BLaER1 treated with 17β-estradiol and CSF1 and Interleukin-3, amounts not matched to agents 10 nM and 100 nM (cell line): ENCODE data around the gene SYT2.
"Not testable (repeated sequence)": the region's sequence is repeated elsewhere in the genome, so short reads cannot be mapped to it uniquely, and the experiment has no call there.

Source experiments
- H3K27ac ChIP-seq, 11 experiments: shearing (Covaris generic); formaldehyde crosslinking; 2 replicates each; pipeline ENCODE4 v1.8.1; 2022
- H3K27me3 ChIP-seq, 11 experiments: shearing (Covaris generic); formaldehyde crosslinking; 2 replicates each; pipeline ENCODE4 v1.8.1; 2022
- H3K36me3 ChIP-seq, 11 experiments: shearing (Covaris generic); formaldehyde crosslinking; 2 replicates each; pipeline ENCODE4 v1.8.1; 2022
- H3K4me1 ChIP-seq, 10 experiments: shearing (Covaris generic); formaldehyde crosslinking; 2 replicates each; pipeline ENCODE4 v1.8.1; 2022
- H3K4me2 ChIP-seq, 11 experiments: shearing (Covaris generic); formaldehyde crosslinking; 2 replicates each; pipeline ENCODE4 v1.8.1; 2022
- H3K4me3 ChIP-seq, 10 experiments: shearing (Covaris generic); formaldehyde crosslinking; 2 replicates each; pipeline ENCODE4 v1.8.1; 2022
- H3K9ac ChIP-seq, 11 experiments: shearing (Covaris generic); formaldehyde crosslinking; 2 replicates each; pipeline ENCODE4 v1.8.1; 2022
- H3K9me3 ChIP-seq, 11 experiments: shearing (Covaris generic); formaldehyde crosslinking; replicated peaks in 1 of 11; 2 replicates each; pipeline ENCODE4 v1.8.1; 2022
- H4K20me1 ChIP-seq, 11 experiments: shearing (Covaris generic); formaldehyde crosslinking; 2 replicates each; pipeline ENCODE4 v1.8.1; 2022
- Cebpa-rat ChIP-seq, 11 experiments: shearing (Covaris generic); IDR thresholded peaks; 2 replicates each; pipeline ENCODE4 v1.8.1; 2022

Gene SYT2

GRCh38 chr1:202710070-202711045 lies at the start of gene SYT2:
TSS of gene SYT2 (minus strand) at chr1:202710454. CDS start at chr1:202605772, 104,682 bp downstream.
- H3K9ac ChIP-seq, result peak within 1 kb of the TSS in 10 of 11 experiments; percentile 4 to 53 (median 40); a peak in 12 of 22 replicates

DNA sequence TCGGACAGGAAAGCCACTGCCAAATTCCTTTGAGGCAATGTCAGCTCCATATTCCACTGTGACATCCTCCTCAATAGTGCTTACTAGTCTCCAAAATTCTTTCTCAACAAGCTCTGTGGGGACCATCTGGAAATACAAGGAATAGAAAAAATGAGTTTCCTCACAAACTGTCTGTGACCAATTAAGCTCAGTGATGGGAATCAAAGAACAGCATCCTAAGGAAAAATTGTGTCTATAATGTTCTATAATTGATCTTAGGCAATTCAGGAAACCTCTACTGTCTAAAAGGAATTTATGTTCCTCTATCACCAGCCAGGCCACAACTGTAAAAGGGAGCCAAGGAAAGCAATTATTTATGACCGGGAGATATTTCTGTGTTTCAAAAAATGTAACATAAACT lies 46.1 kb upstream of the SYT2 start:
- H3K27ac ChIP-seq, result no peak overlapping the region
- H3K4me1 ChIP-seq, result no peaks in the 10 kb centered on the region
- H4K20me1 ChIP-seq, result peaks cover 0 to 78% (median 22%) of the 10 kb centered on the region in 11 experiments; a peak in 12 of 22 replicates
- H3K36me3 ChIP-seq, result peaks cover 99 to 100% (median 100%) of the 10 kb centered on the region in 11 experiments
- H3K9ac ChIP-seq, result no peak overlapping the region
- H3K4me3 ChIP-seq, result no peak overlapping the region
- H3K4me2 ChIP-seq, result no peak overlapping the region
- no peak for TF ChIP-seq Cebpa-rat (IDR thresholded peaks at IDR 0.05)
- no peaks in the 10 kb centered on the region for H3K27me3 ChIP-seq
- H3K9me3 ChIP-seq, result no peaks in the 10 kb centered on the region

More at GRCh38 chr1:202710070-202711045, at the start of gene SYT2:
- H3K36me3 ChIP-seq, result no peaks in the 10 kb centered on the region
- H3K4me2 ChIP-seq, result peak within 1 kb of the TSS; percentile 79 to 99 (median 94)
- peaks cover 13 to 19% (median 16%) of the 10 kb centered on the region in 10 experiments for H3K4me1 ChIP-seq
- H3K4me3 ChIP-seq, result peak within 1 kb of the TSS; percentile 35 to 66 (median 55)
- TF ChIP-seq Cebpa-rat (IDR thresholded peaks at IDR 0.05), result no peak
- peaks cover 0 to 84% (median 25%) of the 10 kb centered on the region in 11 experiments; a peak in 17 of 22 replicates for H4K20me1 ChIP-seq
- H3K9me3 ChIP-seq, result no peaks in the 10 kb centered on the region
- peaks cover 51 to 92% (median 72%) of the 10 kb centered on the region in 11 experiments for H3K27me3 ChIP-seq
- no peak within 1 kb of the TSS for H3K27ac ChIP-seq

- no peaks in the 10 kb centered on the region for H3K9me3 ChIP-seq
- no peak for TF ChIP-seq Cebpa-rat (IDR thresholded peaks at IDR 0.05)
- no peaks in the 10 kb centered on the region for H3K4me1 ChIP-seq
- no peak overlapping the region for H3K4me3 ChIP-seq
- no peak overlapping the region for H3K9ac ChIP-seq
- H3K36me3 ChIP-seq, result peaks cover 98 to 100% (median 100%) of the 10 kb centered on the region in 11 experiments
- H3K27me3 ChIP-seq, result no peaks in the 10 kb centered on the region
- no peak overlapping the region for H3K4me2 ChIP-seq
- H4K20me1 ChIP-seq, result peaks cover 0 to 78% (median 17%) of the 10 kb centered on the region in 11 experiments; a peak in 12 of 22 replicates
- H3K27ac ChIP-seq, result no peak overlapping the region
Observed at GRCh38 chr1:202754293-202754692, 44.0 kb upstream of the SYT2 start.

GRCh38 chr1:202752774-202753173 lies 42.5 kb upstream of the SYT2 start:
- no peak for TF ChIP-seq Cebpa-rat (IDR thresholded peaks at IDR 0.05)
- Histone ChIP-seq H3K4me3 (no peak overlapping the region), H3K4me2 (no peak overlapping the region), H3K9me3 (no peaks in the 10 kb centered on the region), H3K27ac (no peak overlapping the region), H3K4me1 (no peaks in the 10 kb centered on the region), H3K36me3 (peaks cover 98 to 100% (median 100%) of the 10 kb centered on the region in 11 experiments), H3K27me3 (no peaks in the 10 kb centered on the region), H3K9ac (no peak overlapping the region), H4K20me1 (peaks cover 0 to 79% (median 12%) of the 10 kb centered on the region in 11 experiments; a peak in 12 of 22 replicates)

GRCh38 chr1:202750761-202751160 lies 40.5 kb upstream of the SYT2 start:
- H4K20me1 ChIP-seq, result peaks cover 0 to 86% (median 10%) of the 10 kb centered on the region in 11 experiments; a peak in 12 of 22 replicates
- H3K9me3 ChIP-seq, result no peaks in the 10 kb centered on the region; a peak in 1 of 22 replicates
- no peak for TF ChIP-seq Cebpa-rat (IDR thresholded peaks at IDR 0.05)
- no peak overlapping the region for H3K27ac ChIP-seq
- H3K9ac ChIP-seq, result no peak overlapping the region
- no peak overlapping the region for H3K4me3 ChIP-seq
- no peak overlapping the region for H3K4me2 ChIP-seq
- no peaks in the 10 kb centered on the region for H3K4me1 ChIP-seq
- peaks cover 97 to 100% (median 100%) of the 10 kb centered on the region in 11 experiments for H3K36me3 ChIP-seq
- no peaks in the 10 kb centered on the region for H3K27me3 ChIP-seq

DNA sequence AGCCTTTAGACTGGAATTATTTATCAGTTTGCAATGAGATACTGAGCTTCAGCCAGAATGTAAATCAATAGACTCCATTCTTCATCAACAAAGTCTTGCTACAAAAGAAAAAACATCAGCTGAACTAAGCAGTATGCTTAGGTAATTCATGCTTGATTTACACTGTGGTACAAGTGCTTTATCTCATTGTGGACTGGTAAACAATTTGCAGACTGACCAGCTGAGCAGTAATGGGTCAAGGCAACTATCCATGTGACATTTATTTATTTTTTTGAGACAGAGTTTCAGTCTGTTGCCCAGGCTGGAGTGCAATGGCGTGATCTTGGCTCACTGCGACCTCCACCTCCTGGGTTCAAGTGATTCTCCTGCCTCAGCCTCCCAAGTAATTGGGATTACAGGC lies 39.8 kb upstream of the SYT2 start:
- Histone ChIP-seq H3K9ac (no peak overlapping the region), H3K27me3 (no peaks in the 10 kb centered on the region), H3K36me3 (peaks cover 97 to 100% (median 100%) of the 10 kb centered on the region in 11 experiments), H3K4me3 (no peak overlapping the region), H3K27ac (no peak overlapping the region), H3K4me2 (no peak overlapping the region), H4K20me1 (peaks cover 0 to 89% (median 9%) of the 10 kb centered on the region in 11 experiments; a peak in 12 of 22 replicates), H3K4me1 (no peaks in the 10 kb centered on the region), H3K9me3 (peaks cover 0 to 7% (median 2%) of the 10 kb centered on the region in 11 experiments; a peak in 9 of 22 replicates)
- TF ChIP-seq Cebpa-rat (IDR thresholded peaks at IDR 0.05), result no peak

DNA sequence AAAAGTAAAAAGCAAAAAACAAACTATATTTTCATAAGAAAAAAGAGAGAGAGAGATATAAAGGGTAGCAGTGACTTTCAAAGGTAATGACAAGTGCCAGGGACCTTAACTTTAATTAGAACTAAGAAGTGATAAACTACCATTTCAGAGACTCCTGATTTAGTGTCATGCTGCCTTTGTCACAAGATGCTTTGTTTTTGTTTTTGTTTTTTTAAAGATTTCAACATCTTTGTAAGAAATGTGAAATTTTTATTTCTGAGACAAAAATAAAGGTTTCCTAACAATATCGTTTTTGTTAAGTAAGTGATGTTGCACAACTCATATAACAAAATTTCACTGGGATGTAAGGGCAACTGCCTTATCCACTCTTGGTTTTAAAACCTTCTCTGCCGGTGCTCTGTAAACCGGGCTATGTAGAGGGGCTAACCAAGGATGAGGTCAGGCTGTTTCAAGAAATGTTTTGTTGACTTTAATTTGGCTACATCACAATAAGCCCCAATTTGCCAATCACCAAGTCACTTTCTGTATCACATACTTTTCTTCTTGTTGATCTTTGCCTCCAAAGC lies 35.2 kb upstream of the SYT2 start:
- Histone ChIP-seq H4K20me1 (peaks cover 0 to 75% (median 3%) of the 10 kb centered on the region in 11 experiments; a peak in 6 of 22 replicates), H3K4me3 (no peak overlapping the region), H3K4me2 (no peak overlapping the region), H3K27me3 (no peaks in the 10 kb centered on the region), H3K36me3 (peaks cover 99 to 100% (median 100%) of the 10 kb centered on the region in 11 experiments), H3K9ac (no peak overlapping the region), H3K9me3 (peaks cover 0 to 14% (median 8%) of the 10 kb centered on the region in 11 experiments; a peak in 12 of 22 replicates), H3K27ac (no peak overlapping the region), H3K4me1 (no peaks in the 10 kb centered on the region)
- TF ChIP-seq Cebpa-rat (IDR thresholded peaks at IDR 0.05), result peak in 1 of 11 experiments; percentile 54; a peak in 2 of 22 replicates

GRCh38 chr1:202744770-202745169 lies 34.5 kb upstream of the SYT2 start:
- not testable (repeated sequence) for H3K27ac ChIP-seq, H3K27me3 ChIP-seq, H3K4me1 ChIP-seq, H3K4me3 ChIP-seq, H3K4me2 ChIP-seq, H3K9ac ChIP-seq
- Histone ChIP-seq H3K9me3 (peaks cover 0 to 14% (median 8%) of the 10 kb centered on the region in 11 experiments; a peak in 12 of 22 replicates), H3K36me3 (peaks cover 93 to 100% (median 96%) of the 10 kb centered on the region in 11 experiments), H4K20me1 (peaks cover 0 to 71% (median 3%) of the 10 kb centered on the region in 11 experiments; a peak in 6 of 22 replicates)

- H3K27me3 ChIP-seq, result no peaks in the 10 kb centered on the region
- no peak overlapping the region for H3K27ac ChIP-seq
- H3K9ac ChIP-seq, result no peak overlapping the region
- no peaks in the 10 kb centered on the region for H3K4me1 ChIP-seq
- H3K4me2 ChIP-seq, result no peak overlapping the region
- H3K4me3 ChIP-seq, result no peak overlapping the region
- peaks cover 0 to 69% (median 3%) of the 10 kb centered on the region in 11 experiments; a peak in 7 of 22 replicates for H4K20me1 ChIP-seq
- TF ChIP-seq Cebpa-rat (IDR thresholded peaks at IDR 0.05), result no peak
- peaks cover 0 to 14% (median 8%) of the 10 kb centered on the region in 11 experiments; a peak in 12 of 22 replicates for H3K9me3 ChIP-seq
- H3K36me3 ChIP-seq, result peaks cover 90 to 96% (median 93%) of the 10 kb centered on the region in 11 experiments
Observed at GRCh38 chr1:202742496-202742895, 32.2 kb upstream of the SYT2 start.
